Measurements from ENCODE around the gene RTBDN. TPM values are rescaled to one million over a fixed set of nuclear protein-coding genes. Genes with fewer than 3 reads are reported as not detected.
"Not testable (repeated sequence)": the region's sequence is repeated elsewhere in the genome, so short reads cannot be mapped to it uniquely, and the experiment has no call there.

The RTBDN gene
- polyA plus RNA-seq, 4 donors: 0.64 to 1.7 (median 0.67) TPM; not detected in 1

DNA sequence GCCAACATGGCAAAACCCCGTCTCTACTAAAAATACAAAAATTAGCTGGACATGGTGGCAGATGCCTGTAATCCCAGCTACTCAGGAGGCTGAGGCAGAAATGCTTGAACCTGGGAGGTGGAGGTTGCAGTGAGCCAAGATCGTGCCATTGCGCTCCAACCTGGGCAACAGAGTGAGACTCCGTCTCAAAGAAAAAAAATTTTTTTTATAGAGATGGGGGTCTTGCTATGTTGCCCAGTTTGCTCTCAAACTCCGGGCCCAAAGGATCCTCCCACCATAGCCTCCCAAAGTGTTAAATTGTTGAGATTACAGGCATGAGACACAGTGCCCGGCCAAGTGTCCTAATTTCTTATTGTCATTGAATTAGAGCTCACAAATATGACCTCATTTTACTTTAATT is 17.2 kb downstream of the RTBDN start:
- not testable (repeated sequence) for H3K27ac ChIP-seq (ENCODE audit: low read depth in 1 of 3, low read length in 2 of 3); FAIRE-seq

DNA sequence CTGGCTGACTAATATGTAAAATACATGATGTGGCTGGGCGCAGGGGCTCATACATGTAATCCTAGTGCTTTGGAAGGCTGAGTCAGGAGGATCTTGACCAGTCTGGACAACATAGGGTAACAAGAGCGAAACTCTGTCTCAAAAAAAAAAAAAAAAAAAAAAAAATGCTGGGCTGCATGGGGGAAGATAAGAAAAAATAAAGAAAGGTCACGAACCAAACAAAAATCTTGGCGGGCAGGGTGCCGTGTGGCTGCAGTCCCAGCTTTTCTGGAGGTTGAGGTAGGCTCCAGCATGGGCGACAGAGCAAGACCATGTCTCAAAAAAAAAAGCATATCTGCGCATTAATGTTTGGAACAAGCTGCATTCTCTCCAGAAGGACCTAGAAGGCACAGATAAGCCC is 19.3 kb downstream of the RTBDN start:
- Histone ChIP-seq H3K27ac (ENCODE audit: low read depth in 1 of 3, low read length in 2 of 3) (no peak overlapping the region), H3K36me3 (ENCODE audit: control insufficient read depth in 3 of 3, insufficient read depth in 2 of 3, low read depth in 1 of 3, low read length in 3 of 3) (peaks cover 0 to 35% (median 0%) of the 10 kb centered on the region in 3 donors), H3K4me3 (ENCODE audit: low read depth in 1 of 3, low read length in 3 of 3) (no peak overlapping the region), H3K27me3 (ENCODE audit: control insufficient read depth in 3 of 3, insufficient read depth in 3 of 3, low read length in 3 of 3) (no peaks in the 10 kb centered on the region), H3K4me1 (ENCODE audit: control insufficient read depth in 3 of 3, insufficient read depth in 2 of 3, low read depth in 1 of 3, low read length in 2 of 3) (no peaks in the 10 kb centered on the region), H3K9me3 (ENCODE audit: control insufficient read depth in 2 of 2, insufficient read depth in 1 of 2, low read depth in 1 of 2, low read length in 1 of 2) (no peaks in the 10 kb centered on the region)
- FAIRE-seq (no peak), DNase-seq (no peak)
- 89 to 93% (median 92%) methylated on average over 7 of the region's 7 CpGs for WGBS, 3 donors

More for the DNA sequence above, 17.2 kb downstream of the RTBDN start:
- WGBS, 3 donors: 90% methylated on average over 6 of the region's 6 CpGs
- not testable (repeated sequence) for H3K4me1 ChIP-seq (ENCODE audit: control insufficient read depth in 3 of 3, insufficient read depth in 2 of 3, low read depth in 1 of 3, low read length in 2 of 3); H3K27me3 ChIP-seq (ENCODE audit: control insufficient read depth in 3 of 3, insufficient read depth in 3 of 3, low read length in 3 of 3); H3K9me3 ChIP-seq (ENCODE audit: control insufficient read depth in 2 of 2, insufficient read depth in 1 of 2, low read depth in 1 of 2, low read length in 1 of 2); DNase-seq; H3K4me3 ChIP-seq (ENCODE audit: low read depth in 1 of 3, low read length in 3 of 3)
- peaks cover 0 to 21% (median 0%) of the 10 kb centered on the region in 3 donors for H3K36me3 ChIP-seq (ENCODE audit: control insufficient read depth in 3 of 3, insufficient read depth in 2 of 3, low read depth in 1 of 3, low read length in 3 of 3)

DNA sequence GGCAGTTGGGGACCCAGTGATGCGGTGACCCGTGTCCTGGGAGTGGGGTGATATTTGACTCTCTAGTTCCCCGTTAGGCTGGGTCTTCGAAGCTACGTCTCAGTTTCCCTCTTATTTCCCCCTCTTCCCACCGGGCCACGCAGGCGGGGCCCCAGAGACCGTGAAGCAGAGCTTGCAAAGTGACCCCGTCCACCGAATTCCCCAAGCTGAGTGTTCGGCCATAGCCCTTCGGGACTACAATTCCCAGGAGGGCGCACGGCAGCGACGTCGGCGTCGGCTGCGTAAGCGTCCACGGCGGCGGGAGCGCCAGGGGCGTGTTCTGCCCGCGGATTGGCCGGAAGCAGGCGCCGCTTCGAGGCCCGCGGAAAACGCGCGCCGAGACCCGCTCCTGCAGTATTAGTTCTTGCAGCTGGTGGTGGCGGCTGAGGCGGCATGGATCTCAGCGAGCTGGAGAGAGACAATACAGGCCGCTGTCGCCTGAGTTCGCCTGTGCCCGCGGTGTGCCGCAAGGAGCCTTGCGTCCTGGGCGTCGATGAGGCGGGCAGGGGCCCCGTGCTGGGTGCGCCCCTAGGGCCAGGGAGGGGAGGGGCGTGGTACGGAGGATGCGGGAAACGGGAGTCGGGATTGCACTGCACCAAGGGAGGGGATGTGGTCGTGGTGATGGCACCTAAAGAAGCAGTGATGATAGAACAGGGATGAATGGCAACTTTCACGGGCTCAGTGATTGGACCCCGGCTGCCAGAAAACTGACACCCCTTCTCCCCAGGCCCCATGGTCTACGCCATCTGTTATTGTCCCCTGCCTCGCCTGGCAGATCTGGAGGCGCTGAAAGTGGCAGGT is 27.9 kb downstream of the RTBDN start, which contains the start of gene RNASEH2A:
RNASEH2A (plus strand) TSS at position 343 of the 840 bp plus-strand sequence; CDS start at position 433, 90 bp downstream.
- 4 to 5% (median 4%) methylated on average over 65 to 66 of the region's 66 CpGs for WGBS, 3 donors
- Histone ChIP-seq H3K4me1 (ENCODE audit: control insufficient read depth in 3 of 3, insufficient read depth in 2 of 3, low read depth in 1 of 3, low read length in 2 of 3) (peaks cover 3 to 17% (median 4%) of the 10 kb centered on the region in 3 donors), H3K9me3 (ENCODE audit: control insufficient read depth in 2 of 2, insufficient read depth in 1 of 2, low read depth in 1 of 2, low read length in 1 of 2) (no peaks in the 10 kb centered on the region), H3K4me3 (ENCODE audit: low read depth in 1 of 3, low read length in 3 of 3) (peak within 1 kb of the TSS; percentile 49 to 89 (median 70)), H3K27me3 (ENCODE audit: control insufficient read depth in 3 of 3, insufficient read depth in 3 of 3, low read length in 3 of 3) (no peaks in the 10 kb centered on the region), H3K36me3 (ENCODE audit: control insufficient read depth in 3 of 3, insufficient read depth in 2 of 3, low read depth in 1 of 3, low read length in 3 of 3) (peaks cover 0 to 27% (median 0%) of the 10 kb centered on the region in 3 donors), H3K27ac (ENCODE audit: low read depth in 1 of 3, low read length in 2 of 3) (peak within 1 kb of the TSS; percentile 53 to 79 (median 63))
- DNase-seq (peak; percentile 88 to 95), FAIRE-seq (no peak)

DNA sequence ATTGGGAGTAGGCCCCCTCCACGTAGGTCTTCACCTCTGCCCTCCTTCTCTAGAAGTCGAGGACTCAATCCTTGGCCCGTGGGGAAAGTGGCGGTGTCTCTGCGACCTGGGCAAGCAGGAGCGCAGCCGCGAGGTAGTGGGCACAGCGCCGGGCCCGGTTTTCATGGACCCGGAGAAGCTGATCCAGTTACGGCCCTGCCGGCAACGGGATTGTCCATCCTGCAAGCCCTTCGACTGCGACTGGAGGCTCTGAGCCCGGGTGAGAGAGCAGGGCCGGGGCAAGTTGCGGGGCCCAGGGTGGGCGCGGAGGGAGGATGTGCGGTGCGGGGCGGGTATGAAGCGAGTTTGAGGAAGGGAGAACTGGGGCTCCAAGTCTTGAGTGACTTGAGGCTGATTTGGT is 30.3 kb downstream of the RTBDN start:
- Histone ChIP-seq H3K4me3 (ENCODE audit: low read depth in 1 of 3, low read length in 3 of 3) (no peak overlapping the region), H3K4me1 (ENCODE audit: control insufficient read depth in 3 of 3, insufficient read depth in 2 of 3, low read depth in 1 of 3, low read length in 2 of 3) (peaks cover 3 to 25% (median 8%) of the 10 kb centered on the region in 3 donors), H3K27ac (ENCODE audit: low read depth in 1 of 3, low read length in 2 of 3) (no peak overlapping the region), H3K27me3 (ENCODE audit: control insufficient read depth in 3 of 3, insufficient read depth in 3 of 3, low read length in 3 of 3) (no peaks in the 10 kb centered on the region), H3K9me3 (ENCODE audit: control insufficient read depth in 2 of 2, insufficient read depth in 1 of 2, low read depth in 1 of 2, low read length in 1 of 2) (no peaks in the 10 kb centered on the region), H3K36me3 (ENCODE audit: control insufficient read depth in 3 of 3, insufficient read depth in 2 of 3, low read depth in 1 of 3, low read length in 3 of 3) (peaks cover 4 to 26% (median 5%) of the 10 kb centered on the region in 3 donors)
- no peak for FAIRE-seq
- no peak for DNase-seq
- WGBS, 3 donors: 92 to 94% (median 94%) methylated on average over 26 of the region's 26 CpGs

DNA sequence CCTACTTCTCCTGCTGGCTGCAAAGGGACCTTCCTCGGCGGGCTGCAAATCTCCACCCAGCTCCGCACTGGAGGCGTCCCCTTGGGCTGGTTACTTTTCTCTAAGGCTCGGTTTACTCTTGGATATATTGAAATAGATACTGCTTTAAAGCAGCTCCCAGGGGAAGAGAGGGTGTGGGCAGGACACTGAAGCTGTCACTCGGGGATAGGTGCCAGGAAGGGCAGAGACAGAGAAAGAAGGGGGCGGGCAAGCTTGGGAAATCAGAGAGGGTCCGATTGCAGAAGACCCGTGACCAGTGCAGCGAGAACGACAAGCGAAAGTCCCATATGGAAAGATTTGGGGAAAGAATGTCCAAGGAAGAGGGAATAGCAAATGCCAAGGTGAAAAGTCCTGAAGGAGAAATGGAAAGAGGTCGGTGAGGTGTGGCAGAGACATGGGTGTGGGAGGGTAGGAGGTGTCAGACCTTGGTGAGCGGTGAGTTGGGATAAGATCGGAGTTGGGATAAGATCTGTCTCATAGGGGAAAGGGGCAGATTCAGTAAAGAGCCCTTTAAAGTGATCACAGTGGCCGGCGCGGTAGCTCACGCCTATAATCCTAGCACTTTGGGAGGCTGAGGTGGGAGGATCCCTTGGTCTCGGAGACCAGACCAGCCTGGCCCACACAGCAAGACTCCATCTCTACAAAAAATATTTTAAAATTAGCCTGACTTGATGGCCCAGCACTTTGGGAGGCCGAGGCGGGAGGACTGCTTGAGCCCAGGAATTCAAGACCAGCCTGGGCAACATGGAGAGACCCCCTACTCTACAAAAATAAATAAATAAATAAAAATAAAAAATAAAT is 31.9 kb downstream of the RTBDN start:
- DNase-seq (peak in 1 of 2 donors; percentile 35), FAIRE-seq (no peak)
- H3K27ac ChIP-seq (ENCODE audit: low read depth in 1 of 3, low read length in 2 of 3): peak overlapping the region in 1 of 3 donors; percentile 7
- WGBS, 3 donors: 27 to 42% (median 37%) methylated on average over 22 of the region's 22 CpGs
- H3K4me3 ChIP-seq (ENCODE audit: low read depth in 1 of 3, low read length in 3 of 3): peak overlapping the region; percentile 59 to 93 (median 86)
- H3K27me3 ChIP-seq (ENCODE audit: control insufficient read depth in 3 of 3, insufficient read depth in 3 of 3, low read length in 3 of 3): no peaks in the 10 kb centered on the region
- no peaks in the 10 kb centered on the region for H3K9me3 ChIP-seq (ENCODE audit: control insufficient read depth in 2 of 2, insufficient read depth in 1 of 2, low read depth in 1 of 2, low read length in 1 of 2)
- peaks cover 4 to 28% (median 5%) of the 10 kb centered on the region in 3 donors for H3K36me3 ChIP-seq (ENCODE audit: control insufficient read depth in 3 of 3, insufficient read depth in 2 of 3, low read depth in 1 of 3, low read length in 3 of 3)
- peaks cover 3 to 25% (median 8%) of the 10 kb centered on the region in 3 donors for H3K4me1 ChIP-seq (ENCODE audit: control insufficient read depth in 3 of 3, insufficient read depth in 2 of 3, low read depth in 1 of 3, low read length in 2 of 3)

DNA sequence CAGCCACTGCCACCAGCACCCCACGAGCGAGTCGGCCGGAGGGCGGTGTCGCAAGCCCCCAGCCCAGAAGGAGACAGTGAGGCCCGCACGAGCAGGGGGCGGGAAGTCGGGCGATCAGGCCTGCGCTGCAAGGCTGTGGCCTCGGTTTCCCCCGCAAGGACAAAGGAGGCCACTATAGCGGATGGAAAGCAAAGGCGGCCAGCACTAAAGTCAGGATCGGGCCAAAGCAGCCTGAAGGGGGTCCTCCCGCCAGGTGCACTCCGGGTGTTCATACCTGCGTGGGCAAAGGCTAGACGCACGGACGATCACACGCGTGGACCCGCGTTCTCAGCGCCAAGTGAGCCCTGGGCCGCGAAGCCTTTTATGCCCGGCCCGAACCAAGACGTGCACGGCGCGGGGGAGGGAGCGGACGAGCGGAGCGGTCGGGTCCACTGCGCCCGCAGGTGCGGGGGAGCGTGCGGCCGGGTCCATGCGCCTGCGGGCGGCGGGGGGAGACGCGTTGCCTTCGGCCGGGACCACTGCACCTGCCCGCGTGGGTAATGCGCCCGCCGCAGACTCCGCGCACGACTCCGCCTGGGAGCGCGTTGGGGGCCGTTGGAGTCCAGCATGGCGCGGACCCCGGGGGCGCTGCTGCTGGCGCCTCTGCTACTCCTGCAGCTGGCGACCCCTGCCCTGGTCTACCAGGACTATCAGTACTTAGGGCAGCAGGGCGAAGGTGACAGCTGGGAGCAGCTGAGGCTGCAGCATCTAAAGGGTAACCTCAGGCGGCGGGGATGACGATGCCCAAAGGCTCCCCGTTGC is 32.7 kb downstream of the RTBDN start, which contains the start of the genes PRDX2 and THSD8:
PRDX2 (minus strand) TSS at position 335 of the 801 bp plus-strand sequence. CDS start 539 bp downstream, outside the sequence.
THSD8 (plus strand) TSS at position 604 of the 801 bp plus-strand sequence; CDS start at position 607, 3 bp downstream.
- Histone ChIP-seq H3K9me3 (ENCODE audit: control insufficient read depth in 2 of 2, insufficient read depth in 1 of 2, low read depth in 1 of 2, low read length in 1 of 2) (no peaks in the 10 kb centered on the region), H3K4me1 (ENCODE audit: control insufficient read depth in 3 of 3, insufficient read depth in 2 of 3, low read depth in 1 of 3, low read length in 2 of 3) (peaks cover 3 to 22% (median 4%) of the 10 kb centered on the region in 3 donors), H3K27ac (ENCODE audit: low read depth in 1 of 3, low read length in 2 of 3) (peak within 1 kb of the TSS; percentile 56 to 85 (median 61)), H3K27me3 (ENCODE audit: control insufficient read depth in 3 of 3, insufficient read depth in 3 of 3, low read length in 3 of 3) (no peaks in the 10 kb centered on the region), H3K4me3 (ENCODE audit: low read depth in 1 of 3, low read length in 3 of 3) (peak within 1 kb of the TSS; percentile 59 to 93 (median 86)), H3K36me3 (ENCODE audit: control insufficient read depth in 3 of 3, insufficient read depth in 2 of 3, low read depth in 1 of 3, low read length in 3 of 3) (peaks cover 4 to 37% (median 5%) of the 10 kb centered on the region in 3 donors)
- no peak for FAIRE-seq
- peak; percentile 87 to 93 for DNase-seq
- WGBS, 3 donors: 0 to 1% (median 0%) methylated on average over 50 to 78 of the region's 78 CpGs

DNA sequence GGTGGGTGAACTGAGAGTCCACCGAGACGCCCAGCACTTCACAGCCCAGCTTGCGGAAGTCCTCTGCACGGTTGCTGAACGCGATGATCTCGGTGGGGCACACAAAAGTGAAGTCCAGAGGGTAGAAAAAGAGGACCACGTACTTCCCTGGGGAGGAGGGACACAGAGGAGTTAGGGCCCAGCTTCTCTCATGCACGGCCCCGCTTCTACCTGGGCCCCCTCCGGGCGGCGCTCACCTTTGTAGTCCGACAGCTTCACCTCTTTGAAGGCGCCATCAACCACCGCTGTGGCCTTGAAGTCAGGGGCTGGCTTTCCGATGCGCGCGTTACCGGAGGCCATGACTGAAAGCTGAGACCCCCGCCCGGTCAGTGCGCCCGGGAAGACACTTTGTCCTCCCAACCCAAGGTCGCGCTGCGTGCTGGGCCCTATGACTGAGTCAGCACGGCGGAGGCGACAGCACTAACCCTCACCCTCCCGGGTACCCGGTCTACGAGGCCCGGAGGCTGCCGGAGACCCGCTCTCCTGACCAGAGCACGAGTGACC is 33.4 kb downstream of the RTBDN start:
- H3K27ac ChIP-seq (ENCODE audit: low read depth in 1 of 3, low read length in 2 of 3): peak overlapping the region; percentile 56 to 85 (median 61)
- peaks cover 3 to 26% (median 4%) of the 10 kb centered on the region in 3 donors for H3K4me1 ChIP-seq (ENCODE audit: control insufficient read depth in 3 of 3, insufficient read depth in 2 of 3, low read depth in 1 of 3, low read length in 2 of 3)
- WGBS, 3 donors: 4 to 9% (median 5%) methylated on average over 38 of the region's 38 CpGs
- peak overlapping the region; percentile 59 to 93 (median 86) for H3K4me3 ChIP-seq (ENCODE audit: low read depth in 1 of 3, low read length in 3 of 3)
- DNase-seq (peak; percentile 44 to 63), FAIRE-seq (no peak)
- no peaks in the 10 kb centered on the region for H3K9me3 ChIP-seq (ENCODE audit: control insufficient read depth in 2 of 2, insufficient read depth in 1 of 2, low read depth in 1 of 2, low read length in 1 of 2)
- no peaks in the 10 kb centered on the region for H3K27me3 ChIP-seq (ENCODE audit: control insufficient read depth in 3 of 3, insufficient read depth in 3 of 3, low read length in 3 of 3)
- peaks cover 4 to 38% (median 5%) of the 10 kb centered on the region in 3 donors for H3K36me3 ChIP-seq (ENCODE audit: control insufficient read depth in 3 of 3, insufficient read depth in 2 of 3, low read depth in 1 of 3, low read length in 3 of 3)

All from small intestine (tissue), 7 donors.